HG03460 (cell line): ENCODE results near the gene SS18L1.
A peak's percentile ranks its signal among the peaks of the same experiment; 100 is the strongest.

Experiments used
- ATAC-seq: cut with Tn5 transposase; IDR thresholded peaks from one replicate; pipeline ENCODE4 v1.9.1; 2021; ENCODE audit not compliant: unreplicated experiment

The SS18L1 gene

DNA sequence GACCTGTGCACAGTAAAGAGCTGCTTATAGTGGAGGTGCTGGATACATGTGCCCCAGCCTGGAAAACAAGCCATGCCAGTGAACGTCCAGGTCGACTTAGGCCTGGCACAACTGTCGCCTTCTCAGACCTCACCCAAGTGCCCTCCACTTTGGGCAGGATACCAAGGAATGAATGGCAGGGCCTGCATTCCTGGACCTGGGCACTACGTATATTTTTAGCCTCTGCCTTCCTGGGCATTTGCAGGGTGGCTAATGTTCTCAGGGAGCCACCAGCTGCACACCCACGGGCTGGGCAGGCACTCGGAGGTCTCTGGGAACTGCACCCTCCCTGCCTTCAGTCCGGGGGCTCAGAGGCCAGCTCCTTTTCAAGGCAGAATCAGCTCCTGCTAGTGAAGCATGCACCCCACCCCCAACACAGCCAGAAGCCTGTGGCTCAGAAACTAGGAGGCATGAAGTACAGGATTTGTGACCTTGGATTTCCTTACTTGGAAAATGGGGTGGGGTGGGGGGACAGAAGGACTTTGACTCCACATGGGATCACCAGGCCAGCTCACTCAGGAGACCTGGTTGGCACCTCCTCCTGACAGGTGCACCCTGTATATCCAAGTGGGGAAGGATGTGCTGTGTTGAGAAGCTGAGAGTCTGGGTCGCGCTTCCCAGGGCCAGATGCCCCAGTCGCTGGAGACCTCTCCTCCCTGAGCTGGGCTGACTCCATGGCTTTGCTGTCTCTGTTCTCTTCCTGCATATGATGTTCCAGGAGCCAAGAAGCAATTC is 23.8 kb upstream of the SS18L1 start:
- ATAC-seq = no peak

DNA sequence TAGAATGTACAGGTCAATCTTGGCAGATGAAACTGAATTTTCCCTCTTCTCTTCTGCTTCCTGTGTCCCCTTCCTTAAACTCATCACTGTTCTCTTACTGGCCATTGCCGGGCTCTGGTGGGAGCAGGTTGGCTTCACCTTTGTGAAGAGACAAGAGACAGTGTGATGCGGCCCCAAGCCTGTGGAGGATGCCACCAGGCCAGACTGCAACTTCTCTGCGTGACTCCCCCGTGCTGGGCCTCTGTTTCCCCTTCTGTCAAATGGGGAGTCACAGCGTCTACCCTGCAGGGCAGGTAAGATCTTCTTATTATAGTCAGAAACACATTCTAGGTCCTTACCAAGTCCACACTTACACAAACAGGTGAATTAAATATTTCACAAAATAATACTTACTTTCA is 23.2 kb upstream of the SS18L1 start:
- no peak for ATAC-seq

DNA sequence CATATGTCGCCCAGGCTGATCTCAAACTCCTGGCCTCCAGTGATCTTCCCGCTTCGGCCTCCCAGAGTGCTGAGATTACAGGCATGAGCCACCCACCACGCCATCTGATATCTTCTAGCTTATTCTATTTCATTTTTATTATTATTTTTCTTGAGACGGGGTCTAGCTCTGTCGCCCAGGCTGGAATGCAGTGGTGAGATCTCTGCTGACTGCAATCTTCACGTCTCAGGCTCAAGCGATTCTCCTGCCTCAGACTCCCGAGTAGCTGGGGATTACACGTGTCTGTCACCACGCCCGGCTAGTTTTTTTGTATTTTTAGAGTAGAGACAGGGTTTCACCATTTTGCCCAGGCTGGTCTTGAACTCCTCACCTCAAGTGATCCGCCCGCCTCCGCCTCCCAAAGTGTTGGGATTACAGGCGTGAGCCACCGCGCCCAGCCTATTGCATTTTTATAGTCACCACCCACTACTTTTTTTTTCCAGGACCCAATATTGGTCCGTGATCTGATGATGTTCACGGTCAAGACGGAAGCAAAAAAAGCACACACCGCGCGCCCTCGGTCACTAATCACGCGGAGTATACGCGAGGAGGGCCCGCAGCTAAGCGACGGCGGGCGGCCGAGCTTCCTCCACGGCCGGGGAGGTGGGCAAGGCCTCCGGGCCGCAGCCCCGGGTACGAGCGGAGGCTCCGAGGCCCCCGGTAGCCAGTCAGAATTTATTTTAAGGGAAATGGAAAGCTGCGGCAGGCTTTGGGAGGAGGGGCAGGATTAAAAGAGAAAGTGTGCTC is 22.4 kb upstream of the SS18L1 start:
- peak; percentile 15 for ATAC-seq

DNA sequence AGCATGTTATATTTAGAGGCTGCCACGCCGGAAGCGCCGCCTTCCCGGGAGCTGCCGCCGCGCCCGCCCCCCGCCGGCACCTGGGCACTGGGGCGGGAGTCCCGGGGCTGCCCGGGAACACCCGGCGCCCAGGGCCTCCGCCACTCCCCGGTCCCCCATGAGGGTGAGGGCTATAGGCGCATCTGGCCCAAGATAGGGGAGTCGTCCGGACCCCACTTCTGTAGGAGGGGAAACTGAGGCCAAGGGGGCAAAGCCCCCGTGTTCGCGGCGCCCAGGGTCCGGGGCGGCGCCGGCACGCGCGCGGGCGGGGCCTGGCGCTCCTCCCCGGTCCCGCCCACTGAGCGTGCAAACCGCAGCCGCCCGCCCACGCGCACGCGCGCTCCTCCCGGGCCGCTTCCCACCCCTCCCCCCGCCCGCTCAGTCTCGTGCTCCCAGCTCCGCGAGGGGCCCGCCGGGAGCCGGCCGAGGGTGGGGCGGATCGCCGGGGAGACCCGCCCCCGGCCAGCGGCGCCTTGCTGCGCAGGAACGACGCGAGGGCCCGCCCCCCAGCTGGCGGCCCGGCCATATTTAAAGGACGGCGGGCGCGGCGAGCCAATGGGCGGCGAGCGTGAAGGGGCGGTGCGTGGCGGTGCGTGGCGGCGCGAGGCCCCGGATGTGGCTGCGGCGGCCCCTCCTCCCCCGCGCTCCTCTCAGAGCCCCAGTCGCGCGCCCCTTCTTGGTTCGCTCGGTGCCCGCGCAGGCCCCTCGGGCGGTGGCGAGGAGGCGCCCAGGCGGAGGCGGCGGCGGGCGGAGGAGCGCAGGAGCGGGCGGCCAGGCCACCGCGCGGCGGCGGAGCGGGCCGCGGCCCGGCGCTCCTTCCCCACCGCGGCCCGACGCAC is 21.6 kb upstream of the SS18L1 start, which contains the start of gene LSM14B:
LSM14B (plus strand) TSS at position 700 of the 878 bp plus-strand sequence. CDS start 192 bp downstream, outside the sequence.
- peak; percentile 61 for ATAC-seq

DNA sequence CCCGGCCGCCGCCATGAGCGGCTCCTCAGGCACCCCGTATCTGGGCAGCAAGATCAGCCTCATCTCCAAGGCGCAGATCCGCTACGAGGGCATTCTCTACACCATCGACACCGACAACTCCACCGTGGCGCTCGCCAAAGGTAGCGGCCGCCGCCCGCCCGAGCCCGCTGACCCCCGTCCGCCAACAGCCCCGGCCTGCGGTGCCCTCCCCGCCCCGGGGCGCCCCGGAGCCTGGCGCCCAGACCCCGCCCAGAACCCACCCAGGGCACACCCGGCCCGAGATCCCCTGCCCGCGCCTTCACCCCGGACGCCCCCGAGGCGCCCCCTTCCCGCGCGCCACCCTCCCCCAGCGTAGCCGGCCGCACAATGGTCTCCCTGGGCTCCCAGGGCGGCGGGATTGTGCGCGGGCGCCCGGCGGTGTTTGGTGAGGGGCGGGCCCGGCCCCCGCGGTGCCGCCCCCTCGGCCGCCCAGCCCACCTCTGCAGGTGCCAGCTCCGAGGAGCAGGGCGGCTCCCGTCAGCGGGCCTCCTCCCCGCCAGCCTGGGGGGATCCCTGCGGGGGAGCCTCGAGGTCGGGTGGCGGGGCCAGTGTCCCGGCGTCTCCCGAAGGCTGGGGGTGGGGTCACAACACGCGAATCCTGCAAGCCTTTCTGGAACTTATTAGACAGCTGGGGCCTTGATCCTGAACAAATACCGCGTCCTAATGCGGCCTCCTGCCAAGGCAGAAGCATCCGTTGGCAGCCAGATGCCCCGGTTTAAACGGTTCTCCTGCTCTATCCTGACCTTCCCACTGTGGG is 20.7 kb upstream of the SS18L1 start:
- ATAC-seq = peak; percentile 18

DNA sequence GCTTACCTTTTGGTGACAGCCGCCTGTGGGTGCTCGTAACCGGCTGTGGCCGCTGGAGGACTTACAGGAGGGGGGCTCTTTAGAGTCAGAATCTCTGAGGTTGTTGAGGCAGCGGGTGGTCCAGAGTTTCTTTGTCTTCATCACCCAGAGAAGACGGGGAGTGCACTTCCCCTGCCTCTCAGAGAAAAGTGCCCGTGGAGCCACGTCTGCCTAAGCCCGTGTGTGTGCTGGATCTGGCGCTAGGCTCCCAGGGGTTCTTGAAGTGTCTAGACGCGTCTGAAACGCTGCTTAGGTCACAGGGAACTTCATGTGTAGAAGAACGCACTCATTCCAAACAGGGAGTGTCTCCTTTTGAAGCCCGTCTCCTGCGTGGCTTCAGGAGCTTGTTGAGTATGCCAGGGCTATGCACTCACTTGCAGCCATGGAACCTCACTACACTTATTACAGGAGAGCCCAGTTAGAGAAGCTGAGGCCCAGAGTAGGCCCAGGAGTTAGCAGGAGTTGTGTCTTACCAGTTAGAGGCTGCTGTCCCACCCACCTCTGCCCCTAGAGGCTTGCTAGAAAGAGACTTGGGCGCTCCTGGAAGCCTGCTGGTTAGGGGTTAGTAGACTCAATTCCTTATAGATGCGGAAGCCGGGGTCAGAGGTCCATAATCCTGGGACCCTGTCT is 20.0 kb upstream of the SS18L1 start:
- no peak for ATAC-seq

DNA sequence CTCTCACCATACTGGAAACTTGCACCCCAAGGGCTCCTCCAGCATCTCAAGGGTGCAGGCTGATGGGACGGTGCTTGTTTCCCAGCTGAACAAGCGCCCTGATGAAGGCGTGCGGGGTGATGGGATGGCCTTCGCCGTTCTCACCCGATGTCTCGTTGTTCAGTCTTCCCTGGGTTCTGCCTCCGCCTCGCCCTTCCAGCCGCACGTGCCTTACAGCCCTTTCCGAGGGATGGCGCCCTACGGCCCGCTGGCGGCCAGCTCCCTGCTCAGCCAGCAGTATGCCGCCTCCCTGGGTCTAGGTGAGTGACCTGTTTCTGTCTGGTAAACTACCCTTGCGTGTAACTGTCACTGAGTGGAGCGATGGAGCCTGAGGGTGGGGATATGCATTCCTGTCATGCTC is 17.4 kb upstream of the SS18L1 start:
- no peak for ATAC-seq

DNA sequence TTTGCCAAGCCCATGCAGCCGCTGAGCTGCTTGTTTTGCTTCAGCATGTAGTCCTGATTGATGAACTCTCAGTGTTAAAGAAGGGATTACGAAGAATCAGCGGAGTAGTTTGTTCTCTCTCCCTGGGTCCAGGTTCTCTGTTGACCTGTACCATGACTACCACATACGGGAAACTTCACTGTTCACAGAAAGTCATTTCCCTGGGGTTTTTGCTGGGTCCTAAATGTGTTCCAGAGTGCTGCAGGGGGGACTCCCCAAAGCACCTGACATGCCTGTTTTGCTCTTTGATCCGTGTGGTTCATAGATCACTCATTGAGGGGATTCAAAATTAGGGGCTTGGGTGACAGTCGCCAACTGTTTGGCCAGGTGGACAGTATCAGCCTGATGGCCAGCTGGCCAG is 15.8 kb upstream of the SS18L1 start:
- no peak for ATAC-seq

DNA sequence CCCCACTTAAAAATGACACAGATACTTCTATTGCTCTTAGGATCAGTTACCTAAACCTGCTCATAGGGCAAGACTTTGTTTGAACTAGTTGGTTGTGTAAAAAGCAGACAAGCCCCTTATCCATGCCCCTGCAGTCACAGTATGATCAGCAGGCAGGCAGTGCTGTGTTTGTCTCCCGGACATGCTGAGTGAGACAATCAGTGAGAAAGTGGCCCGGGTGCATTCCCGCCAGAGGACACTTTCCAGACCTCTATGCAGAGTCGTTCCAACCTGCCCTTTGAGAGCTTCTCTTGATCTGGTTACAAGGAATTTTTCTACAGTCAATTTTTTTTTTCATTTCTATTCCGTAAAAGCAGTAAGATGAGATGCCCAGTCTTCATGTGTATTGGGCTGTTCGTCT is 15.1 kb upstream of the SS18L1 start:
- ATAC-seq = no peak

DNA sequence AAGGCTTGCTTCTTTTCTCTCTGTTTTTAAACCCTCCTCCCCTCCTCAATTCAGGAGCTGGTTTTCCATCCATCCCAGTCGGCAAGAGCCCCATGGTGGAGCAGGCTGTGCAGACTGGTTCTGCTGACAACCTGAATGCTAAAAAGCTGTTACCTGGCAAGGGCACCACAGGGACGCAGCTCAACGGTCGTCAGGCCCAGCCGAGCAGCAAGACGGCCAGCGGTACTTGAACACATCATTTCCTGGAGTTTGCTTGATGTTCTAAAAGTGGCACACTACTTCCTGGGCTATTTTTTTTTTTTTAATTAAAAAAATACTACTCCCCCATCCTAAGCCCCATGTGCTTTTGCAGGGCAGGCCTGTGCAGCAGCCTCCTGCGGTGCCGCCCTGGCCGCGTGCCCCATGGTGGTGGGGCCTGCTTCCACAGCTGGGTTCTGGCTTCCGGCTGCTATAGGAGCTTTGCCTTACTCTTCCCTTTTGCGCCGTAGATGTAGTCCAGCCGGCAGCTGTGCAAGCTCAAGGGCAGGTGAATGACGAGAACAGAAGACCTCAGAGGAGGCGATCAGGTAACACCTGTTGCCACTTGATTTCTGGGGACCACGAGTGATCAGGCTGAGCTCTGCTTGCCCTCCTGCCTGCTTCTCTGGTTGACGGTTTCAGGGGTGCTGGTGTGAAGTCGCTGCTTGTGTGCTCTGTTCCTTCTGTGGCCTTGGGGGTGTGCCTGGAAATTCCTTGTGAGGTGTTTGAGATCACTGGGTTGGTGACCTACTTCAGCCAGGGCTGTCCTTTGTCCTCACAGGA is 13.6 kb upstream of the SS18L1 start:
- no peak for ATAC-seq

DNA sequence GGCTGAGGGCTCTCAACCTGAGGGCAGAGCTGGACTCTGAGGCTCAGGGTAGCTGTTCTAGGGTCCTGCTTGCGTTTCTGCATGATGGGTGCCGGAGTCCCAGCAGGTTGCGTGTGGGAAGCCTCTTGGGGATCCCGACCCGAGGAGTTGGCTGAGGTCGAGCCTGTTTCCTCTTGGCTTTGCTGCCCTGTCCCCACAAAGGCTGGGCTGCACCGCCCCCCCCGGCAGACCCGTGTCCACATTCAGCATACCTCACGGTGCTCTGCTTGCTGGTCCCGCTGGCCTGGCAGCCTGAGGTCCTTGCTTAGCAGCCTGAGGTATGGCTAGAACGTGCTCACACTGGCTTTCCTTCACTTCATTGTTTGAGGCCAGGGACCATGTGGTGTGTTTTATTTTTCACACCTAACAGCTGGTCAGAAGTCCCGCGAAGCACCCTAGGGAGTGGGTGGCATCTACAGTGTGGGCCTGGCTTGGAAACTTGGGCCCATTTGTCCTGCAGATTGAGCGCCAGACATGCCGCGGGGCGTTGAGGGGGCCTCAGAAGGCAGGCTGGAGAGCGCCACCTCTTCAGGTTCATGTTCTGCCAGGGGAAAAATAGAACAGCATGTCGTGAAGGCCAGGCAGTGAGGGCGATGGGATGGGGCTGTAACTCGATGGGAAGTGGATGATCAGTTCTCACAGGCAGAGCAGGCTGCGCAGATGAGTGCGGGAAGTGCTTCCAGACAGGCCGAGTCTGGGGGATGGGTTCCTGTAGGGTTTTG is 11.8 kb upstream of the SS18L1 start:
- ATAC-seq = no peak

DNA sequence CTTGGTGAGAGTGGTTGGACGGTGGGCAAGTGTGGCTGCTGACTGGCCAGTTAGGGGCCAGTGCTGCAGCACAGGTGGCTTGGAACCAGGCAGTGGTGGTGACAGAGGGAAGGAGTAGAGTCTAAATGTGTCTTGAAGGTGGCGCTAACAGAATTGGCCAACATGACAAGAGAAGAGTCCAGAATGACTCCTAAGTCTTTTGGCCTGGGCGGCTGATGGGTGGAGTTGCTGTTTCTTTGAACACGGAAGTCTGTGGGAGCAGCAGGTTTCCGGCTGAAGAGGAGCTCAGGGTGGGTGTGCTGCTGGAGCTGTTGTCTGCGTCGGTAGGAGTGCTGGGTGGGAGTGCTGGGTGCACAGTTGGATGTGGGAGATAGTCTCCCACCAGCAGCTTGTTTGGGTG is 11.1 kb upstream of the SS18L1 start:
- no peak for ATAC-seq

DNA sequence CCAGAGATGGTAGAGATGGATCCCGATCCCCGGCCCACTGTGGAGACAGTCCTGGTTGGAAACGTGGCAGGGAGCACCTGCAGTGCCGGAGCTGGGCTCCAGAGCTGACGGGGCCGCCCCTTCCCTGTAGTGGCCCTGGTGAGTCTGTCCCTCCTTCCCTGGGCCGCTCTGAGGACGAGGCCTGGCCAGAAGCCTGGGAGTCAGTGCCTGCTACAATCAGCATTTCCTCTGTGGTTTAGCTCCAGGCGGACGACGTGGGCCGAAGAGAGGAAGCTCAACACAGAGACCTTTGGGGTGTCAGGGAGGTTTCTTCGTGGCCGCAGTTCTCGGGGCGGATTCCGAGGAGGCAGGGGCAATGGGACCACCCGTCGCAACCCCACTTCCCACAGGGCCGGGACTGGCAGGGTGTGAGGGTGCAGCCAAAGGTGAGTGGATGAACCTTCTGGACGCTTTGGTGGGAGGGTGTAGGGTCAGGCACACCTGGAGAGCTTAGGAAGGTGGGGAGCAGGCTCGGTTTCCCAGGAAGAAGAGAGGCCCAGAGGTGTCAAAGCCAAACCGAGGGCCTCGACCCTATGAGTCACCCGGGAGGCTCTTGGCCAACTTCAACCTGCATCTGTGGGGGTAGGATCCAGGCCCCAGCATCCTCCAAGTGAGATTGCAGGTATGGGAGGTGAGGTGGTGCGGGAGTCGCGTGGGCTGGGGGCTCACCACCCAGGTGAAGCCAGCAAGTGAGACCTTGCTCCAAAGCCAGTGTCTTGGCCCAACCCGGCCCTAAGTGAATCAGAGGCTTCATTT is 10.3 kb upstream of the SS18L1 start:
- no peak for ATAC-seq

DNA sequence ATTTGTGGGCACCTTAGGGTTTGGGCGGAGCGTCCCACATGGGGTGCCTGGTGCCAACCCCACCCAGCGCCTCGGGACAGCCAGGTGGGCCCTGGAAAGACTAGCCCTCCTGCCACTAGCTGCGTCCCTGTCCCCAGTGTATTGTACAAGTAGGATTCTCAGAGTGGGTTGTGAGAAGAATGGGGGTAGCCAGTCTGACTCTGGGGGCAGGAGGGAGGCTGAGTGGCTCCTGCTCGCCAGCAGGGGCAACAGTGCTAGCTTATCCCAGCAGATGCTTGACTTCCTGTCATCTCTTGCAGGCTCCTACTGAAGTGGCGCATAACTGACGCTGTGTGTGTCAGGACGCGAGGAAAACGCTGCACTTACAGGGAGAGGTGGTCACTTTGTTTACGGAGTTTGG is 9.7 kb upstream of the SS18L1 start:
- no peak for ATAC-seq

DNA sequence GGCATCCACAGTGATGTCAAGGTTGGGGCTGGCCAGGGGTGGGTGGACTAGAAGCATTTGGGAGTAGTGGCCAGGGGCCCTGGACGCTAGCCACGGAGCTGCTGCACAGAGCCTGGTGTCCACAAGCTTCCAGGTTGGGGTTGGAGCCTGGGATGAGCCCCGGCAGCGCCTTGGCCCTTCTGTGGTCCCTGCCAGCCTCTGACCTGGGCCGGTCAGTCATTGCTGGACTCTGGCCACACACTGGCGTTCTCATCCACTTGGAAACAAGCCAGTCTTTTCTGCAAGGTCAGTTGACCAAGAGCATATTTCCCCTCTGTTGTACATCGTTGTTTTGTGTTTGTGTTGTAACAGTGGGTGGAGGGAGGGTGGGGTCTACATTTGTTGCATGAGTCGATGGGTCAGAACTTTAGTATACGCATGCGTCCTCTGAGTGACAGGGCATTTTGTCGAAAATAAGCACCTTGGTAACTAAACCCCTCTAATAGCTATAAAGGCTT is 8.8 kb upstream of the SS18L1 start:
- no peak for ATAC-seq

DNA sequence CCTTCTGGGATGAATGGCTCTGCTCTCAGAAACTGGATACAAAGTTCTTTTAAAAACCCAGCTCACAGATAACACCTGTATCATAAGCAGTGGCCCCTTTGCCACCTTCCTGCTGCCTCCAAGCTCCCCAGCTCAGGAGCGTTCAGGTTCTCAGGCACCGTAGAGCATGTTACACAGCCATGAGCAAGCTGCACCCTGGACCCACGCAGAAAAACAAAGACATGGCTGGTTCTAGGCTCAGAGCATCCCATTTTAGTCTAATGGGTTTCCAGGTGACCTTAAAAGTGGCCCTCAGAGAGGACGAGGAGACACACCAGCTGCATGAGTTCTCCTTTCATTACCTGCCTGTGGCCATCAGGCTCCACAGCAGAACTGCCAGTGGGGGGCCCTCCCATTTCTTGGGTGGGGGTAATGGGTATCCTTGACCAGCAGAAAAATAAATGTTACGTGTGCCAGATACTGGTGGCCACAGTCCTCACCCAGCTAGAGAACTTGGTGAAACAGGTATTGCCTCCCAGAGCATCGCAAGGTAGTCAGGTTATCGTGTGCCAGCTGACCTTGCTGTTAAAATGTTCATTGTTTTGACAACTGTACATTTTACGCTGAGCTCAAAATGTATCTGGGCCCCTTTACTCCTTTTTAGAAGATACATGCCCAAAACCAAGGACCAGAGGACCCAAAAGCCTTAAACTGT is 7.8 kb upstream of the SS18L1 start:
- ATAC-seq = no peak
